ENCODE measurements around the gene ANKRA2. TPM values are rescaled to one million over a fixed set of nuclear protein-coding genes. Genes with fewer than 3 reads are reported as not detected.

The ANKRA2 gene
- total and polyA plus RNA-seq, 2 of the 8 experiments (the other 6 are each of a cell fraction or from before 2014, with no cell fraction given) = 7.0 to 12.6 TPM

DNA sequence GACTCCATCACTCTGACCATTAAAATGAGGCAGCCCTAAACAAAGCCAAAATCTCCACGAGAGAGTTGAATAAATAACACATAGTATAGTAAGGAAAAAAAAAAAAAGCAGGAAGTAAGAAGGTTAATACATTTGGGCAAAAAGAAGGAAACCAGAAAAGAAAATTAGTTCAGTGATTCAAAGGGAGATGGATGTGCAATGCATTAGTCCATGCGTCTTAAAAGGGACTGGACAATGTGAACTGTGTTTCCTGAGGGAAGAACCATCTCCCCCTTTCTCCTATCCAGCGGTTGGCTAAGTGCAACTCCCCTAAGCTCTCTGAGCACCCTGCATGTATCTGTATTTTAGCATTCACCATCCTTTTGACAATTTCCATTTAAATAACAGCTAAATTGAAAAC, 1.4 kb downstream of the ANKRA2 start:
- H4K8ac ChIP-seq (ENCODE audit: extremely low read depth, insufficient read depth, low read length) = no peak overlapping the region
- no peak overlapping the region for H3K9ac ChIP-seq (replicated peaks in 1 of 4; ENCODE audit: extremely low read depth in 1 of 4, low read depth in 3 of 4, low read length in 3 of 4)
- H4K91ac ChIP-seq (replicated peaks; ENCODE audit: insufficient read length, low read length) = no peak overlapping the region
- no peak overlapping the region for H2AFZ ChIP-seq (ENCODE audit: low read length)
- H3K4me1 ChIP-seq (replicated peaks in 1 of 4; ENCODE audit: control insufficient read depth in 3 of 4, insufficient read depth in 4 of 4, low read length in 3 of 4) = peaks cover 0 to 3% (median 0%) of the 10 kb centered on the region in 4 experiments; a peak in 1 of 7 replicates
- no peak overlapping the region for H3K18ac ChIP-seq (ENCODE audit: extremely low read depth, low read length)
- no peak overlapping the region for H2BK12ac ChIP-seq (ENCODE audit: low read depth, low read length)
- no peak overlapping the region for H3K23ac ChIP-seq (ENCODE audit: insufficient read length)
- H3K4me2 ChIP-seq (ENCODE audit: insufficient read depth in 1 of 2, low read depth in 2 of 2, low read length in 2 of 2) = peak overlapping the region; percentile 75 to 97
- FAIRE-seq = no peak
- H3K27ac ChIP-seq (ENCODE audit: low read depth, low read length) = no peak overlapping the region
- peaks cover 15 to 43% of the 10 kb centered on the region in 2 experiments for H3K79me2 ChIP-seq (ENCODE audit: control insufficient read depth in 1 of 2, insufficient read depth in 2 of 2, low read length in 2 of 2)
- peak overlapping the region; percentile 85 to 99 (median 93); a peak in 7 of 8 replicates for H3K4me3 ChIP-seq (ENCODE audit: extremely low read depth in 1 of 4, insufficient read depth in 2 of 4, low read depth in 3 of 4, low read length in 4 of 4)
- H2BK120ac ChIP-seq (replicated peaks; ENCODE audit: low read depth, low read length) = no peak overlapping the region
- peaks cover 9% of the 10 kb centered on the region for H3K23me2 ChIP-seq (ENCODE audit: low read depth, low read length)
- H4K20me1 ChIP-seq (replicated peaks in 1 of 2; ENCODE audit: control insufficient read depth in 1 of 2, insufficient read depth in 2 of 2, low read length in 2 of 2) = no peaks in the 10 kb centered on the region
- H4K5ac ChIP-seq (ENCODE audit: insufficient read length, low read depth, low read length) = no peak overlapping the region
- H2BK15ac ChIP-seq (ENCODE audit: low read length) = no peak overlapping the region
- CTCF ChIA-PET (ENCODE audit: partially characterized antibody) = interaction anchor here (0.6 to 2.9 kb wide), 7 partner anchors 16 to 229 kb away, joined by 3 to 12 read pairs (median 6); no protein-coding TSS in a partner anchor
- no peak overlapping the region for H2BK5ac ChIP-seq (ENCODE audit: low read depth, low read length)
- H3K79me1 ChIP-seq (ENCODE audit: low read depth, low read length) = 0 out of 2 replicates have a peak, but pooled peaks cover 3% of the 10 kb centered on the region
- POLR2A ChIA-PET (ENCODE audit: partially characterized antibody) = interaction anchor here (0.7 to 1.8 kb wide), 4 partner anchors 16 to 679 kb away, joined by 3 to 5 read pairs (median 3); no protein-coding TSS in a partner anchor
- H2AK5ac ChIP-seq (ENCODE audit: low read depth, low read length) = no peak overlapping the region
- no peak overlapping the region for H3K56ac ChIP-seq (replicated peaks; ENCODE audit: insufficient read length, low read depth, low read length)
- DNase-seq (ENCODE audit: low read depth in 1 of 2, low spot score in 2 of 2) = no peak
- no peaks in the 10 kb centered on the region for H3K9me3 ChIP-seq (ENCODE audit: insufficient read depth in 2 of 2, low read depth in 1 of 2, low read length in 1 of 2)
- H3K4ac ChIP-seq (replicated peaks; ENCODE audit: insufficient read length, low read depth, low read length) = no peak overlapping the region
- no peak for TF ChIP-seq POLR2AphosphoS5 (IDR thresholded peaks at IDR 0.05; ENCODE audit: low read depth, low read length)
- no peak for TF ChIP-seq EGR1 (IDR thresholded peaks at IDR 0.05; ENCODE audit: borderline replicate concordance, low read depth, low read length)
- no peak for TF ChIP-seq JUND (IDR thresholded peaks at IDR 0.05; ENCODE audit: low read length)
- no peak for TF ChIP-seq RFX5 (IDR thresholded peaks at IDR 0.05; ENCODE audit: borderline replicate concordance, low read depth, low read length)
- H3K14ac ChIP-seq (ENCODE audit: insufficient read length) = no peak overlapping the region
- no peaks in the 10 kb centered on the region for H3K27me3 ChIP-seq (replicated peaks in 1 of 4; ENCODE audit: control insufficient read depth in 3 of 4, extremely low read depth in 1 of 4, insufficient read depth in 3 of 4, low read length in 3 of 4)
- H3K36me3 ChIP-seq (ENCODE audit: control insufficient read depth in 2 of 4, insufficient read depth in 4 of 4, low read length in 3 of 4) = peaks cover 0 to 15% (median 5%) of the 10 kb centered on the region in 4 experiments; a peak in 4 of 8 replicates
- WGBS, 2 experiments (ENCODE audit: extremely low coverage in 1 of 2, insufficient coverage in 1 of 2, insufficient read length in 1 of 2, insufficient replicate concordance in 2 of 2, low coverage in 1 of 2, low lambda C conversion rate in 2 of 2, missing lambda C conversion rate in 1 of 2) = 75% methylated on average over 3 of the region's 3 CpGs; no CpG with 5 or more reads in 1 of the 2 experiments
- no peak overlapping the region for H2BK20ac ChIP-seq (ENCODE audit: low read length)

Measured in H1 (cell line).